ENCODE measurements around the gene KHSRP.

Gene KHSRP

DNA sequence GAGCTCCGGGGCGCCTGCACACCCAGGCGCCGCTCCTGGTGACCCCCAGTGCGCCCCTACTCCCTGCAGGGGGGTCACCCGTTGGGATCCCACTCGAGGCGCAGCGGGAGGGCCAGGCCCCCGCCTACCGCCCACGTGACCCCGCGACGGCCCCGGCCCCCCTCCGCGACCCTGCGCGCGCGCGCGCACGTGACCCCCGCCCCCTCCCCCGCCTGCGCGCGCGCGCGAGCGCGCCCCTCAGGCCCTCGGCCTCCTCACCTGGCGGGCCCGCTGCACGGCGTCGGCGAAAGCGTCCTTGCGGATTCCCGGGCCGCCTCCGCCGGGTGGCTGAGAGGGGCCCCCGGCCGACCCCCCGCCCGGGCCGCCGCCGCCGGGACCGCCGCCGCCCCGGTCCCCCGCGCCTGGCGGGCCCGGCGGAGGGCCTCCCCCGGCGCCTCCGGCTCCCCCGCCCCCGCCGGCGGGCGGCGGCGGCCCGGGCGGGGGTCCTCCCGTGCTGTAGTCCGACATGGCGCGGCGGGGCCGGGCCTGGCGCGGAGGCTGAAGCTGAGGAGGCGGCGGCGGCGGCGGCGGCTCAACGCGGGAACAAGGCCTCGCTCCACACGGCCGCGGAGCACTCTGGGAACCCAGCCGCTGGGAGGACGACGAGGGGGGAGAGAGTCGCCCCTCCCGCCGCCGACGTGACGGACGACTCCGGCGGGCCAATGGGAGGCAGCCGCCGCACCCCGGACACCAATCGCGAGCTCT, at the start of gene KHSRP:
Gene KHSRP, minus strand, starts transcription at position 617 of the 744 bp plus-strand sequence. Its CDS starts 110 bp downstream, at position 507.
- no peak for DNase-seq

DNA sequence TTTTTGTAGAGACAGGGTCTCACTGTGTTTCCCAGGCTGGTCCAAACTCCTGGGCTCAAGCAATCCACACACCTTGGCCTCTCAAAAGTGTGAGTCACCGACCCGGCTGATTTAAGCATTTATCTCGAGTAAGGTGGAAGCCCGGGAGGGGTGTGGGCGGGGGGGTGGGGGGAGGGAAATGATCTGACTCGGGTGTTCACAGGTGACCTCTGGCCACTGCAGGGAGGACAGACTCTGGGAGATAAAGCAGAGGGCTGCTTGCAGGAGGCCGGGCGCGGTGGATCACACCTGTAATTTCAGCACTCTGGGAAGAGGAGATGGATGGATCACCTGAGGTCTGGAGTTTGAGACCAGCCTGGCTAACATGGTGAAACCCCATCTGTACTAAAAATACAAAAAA, 49.0 kb upstream of the KHSRP start:
- no peak for DNase-seq

DNA sequence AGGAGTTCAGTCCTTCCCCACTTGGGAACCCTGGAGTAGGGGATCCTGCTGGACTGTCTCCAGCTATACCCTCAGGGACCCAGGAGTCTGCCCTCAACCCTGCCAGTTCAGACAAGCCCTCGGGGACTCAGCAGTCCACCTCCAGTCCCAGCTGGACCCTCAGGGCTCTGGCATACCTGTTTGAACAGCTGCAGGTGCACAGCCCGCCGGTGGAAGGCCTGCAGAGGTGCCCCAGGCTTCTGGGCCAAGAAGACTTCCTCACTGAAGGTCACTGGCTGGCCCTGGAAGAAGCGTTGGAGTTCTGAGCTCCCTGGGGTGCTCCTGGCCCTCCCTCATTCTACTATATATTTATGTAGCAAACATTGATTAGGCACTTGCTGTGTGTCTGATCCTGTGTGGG, 48.1 kb upstream of the KHSRP start:
- no peak for DNase-seq

DNA sequence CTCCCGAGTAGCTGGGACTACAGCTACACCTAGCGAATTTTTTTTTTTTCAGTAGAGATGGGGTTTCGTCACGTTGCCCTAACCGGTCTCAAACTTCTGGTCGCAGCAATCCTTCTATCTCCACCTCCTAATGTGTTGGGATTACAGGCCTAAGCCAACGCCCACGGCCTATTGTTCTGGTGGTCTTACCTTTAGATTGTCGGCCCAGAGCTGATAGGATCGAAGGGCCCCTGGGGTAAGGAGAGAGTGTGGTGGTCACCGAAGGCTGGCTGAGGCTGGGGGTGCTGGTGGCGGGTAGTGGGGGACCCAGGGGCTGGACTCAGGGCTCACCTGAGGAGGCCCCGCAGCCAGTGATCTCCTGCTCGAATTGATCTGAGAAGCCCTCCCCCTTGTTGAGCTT, 46.5 kb upstream of the KHSRP start:
- DNase-seq = no peak

DNA sequence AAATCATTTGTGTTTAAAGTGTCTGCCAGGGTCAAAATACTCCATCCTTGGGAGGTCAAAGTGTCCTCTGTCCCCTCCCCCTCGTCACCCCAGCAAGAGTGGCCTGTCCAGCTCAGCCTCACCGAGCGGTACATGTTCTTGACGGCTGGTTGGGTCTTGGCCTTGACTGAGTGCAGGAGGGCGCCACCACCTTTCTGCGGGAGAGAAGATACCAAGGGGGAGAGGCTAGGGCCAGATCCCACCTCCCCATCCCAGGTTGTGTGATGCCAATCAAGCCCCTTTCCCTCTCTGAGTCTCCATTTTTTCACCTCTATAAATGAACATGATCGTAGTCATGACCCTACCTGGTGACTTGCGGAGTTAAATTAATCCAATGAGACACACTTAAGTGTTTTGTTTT, 45.6 kb upstream of the KHSRP start:
- no peak for DNase-seq

- no peak for DNase-seq
Observed at GRCh38 chr19:6467384-6467783, 42.8 kb upstream of the KHSRP start.

GRCh38 chr19:6466526-6467248, 42.1 kb upstream of the KHSRP start:
- DNase-seq = no peak

GRCh38 chr19:6465663-6466062, 41.1 kb upstream of the KHSRP start:
- DNase-seq = no peak

- DNase-seq = no peak
Observed at GRCh38 chr19:6465006-6465405, 40.4 kb upstream of the KHSRP start.

DNA sequence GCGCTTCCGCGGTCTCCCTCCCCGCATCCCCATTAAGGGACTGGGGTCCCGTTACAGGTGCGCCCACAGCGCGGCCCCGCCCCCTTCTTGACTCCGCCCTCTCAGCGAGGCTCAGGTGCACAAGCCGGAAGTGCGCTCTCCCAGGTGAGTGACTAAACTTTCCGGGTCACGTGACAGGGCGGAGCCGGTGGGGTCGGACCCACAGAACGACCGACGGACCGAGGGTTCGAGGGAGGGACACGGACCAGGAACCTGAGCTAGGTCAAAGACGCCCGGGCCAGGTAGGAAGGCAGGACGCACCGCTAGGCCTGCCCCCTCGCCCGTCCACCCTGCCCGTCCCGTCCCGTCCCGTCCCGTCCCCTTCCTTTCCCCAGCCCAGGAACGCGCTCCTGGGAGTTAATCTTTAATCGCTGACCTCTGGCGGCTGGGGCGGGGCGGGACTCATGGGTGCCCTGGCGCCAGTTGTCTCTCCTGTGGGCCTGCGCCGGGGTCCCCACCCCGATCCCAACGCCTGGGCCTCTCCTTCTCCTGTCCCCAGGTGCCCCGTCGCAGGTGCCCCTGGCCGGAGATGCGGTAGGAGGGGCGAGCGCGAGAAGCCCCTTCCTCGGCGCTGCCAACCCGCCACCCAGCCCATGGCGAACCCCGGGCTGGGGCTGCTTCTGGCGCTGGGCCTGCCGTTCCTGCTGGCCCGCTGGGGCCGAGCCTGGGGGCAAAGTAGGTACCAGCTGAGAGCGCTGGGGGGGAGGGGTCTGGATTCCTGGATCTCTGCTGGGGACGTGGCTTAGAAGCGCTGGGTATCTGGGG, 39.7 kb upstream of the KHSRP start, which contains the start of gene CRB3:
Gene CRB3, plus strand, starts transcription at position 202 of the 804 bp plus-strand sequence. Its CDS starts 431 bp downstream, at position 633.
- no peak for DNase-seq

GRCh38 chr19:6460099-6460884, 35.7 kb upstream of the KHSRP start:
- no peak for DNase-seq

DNA sequence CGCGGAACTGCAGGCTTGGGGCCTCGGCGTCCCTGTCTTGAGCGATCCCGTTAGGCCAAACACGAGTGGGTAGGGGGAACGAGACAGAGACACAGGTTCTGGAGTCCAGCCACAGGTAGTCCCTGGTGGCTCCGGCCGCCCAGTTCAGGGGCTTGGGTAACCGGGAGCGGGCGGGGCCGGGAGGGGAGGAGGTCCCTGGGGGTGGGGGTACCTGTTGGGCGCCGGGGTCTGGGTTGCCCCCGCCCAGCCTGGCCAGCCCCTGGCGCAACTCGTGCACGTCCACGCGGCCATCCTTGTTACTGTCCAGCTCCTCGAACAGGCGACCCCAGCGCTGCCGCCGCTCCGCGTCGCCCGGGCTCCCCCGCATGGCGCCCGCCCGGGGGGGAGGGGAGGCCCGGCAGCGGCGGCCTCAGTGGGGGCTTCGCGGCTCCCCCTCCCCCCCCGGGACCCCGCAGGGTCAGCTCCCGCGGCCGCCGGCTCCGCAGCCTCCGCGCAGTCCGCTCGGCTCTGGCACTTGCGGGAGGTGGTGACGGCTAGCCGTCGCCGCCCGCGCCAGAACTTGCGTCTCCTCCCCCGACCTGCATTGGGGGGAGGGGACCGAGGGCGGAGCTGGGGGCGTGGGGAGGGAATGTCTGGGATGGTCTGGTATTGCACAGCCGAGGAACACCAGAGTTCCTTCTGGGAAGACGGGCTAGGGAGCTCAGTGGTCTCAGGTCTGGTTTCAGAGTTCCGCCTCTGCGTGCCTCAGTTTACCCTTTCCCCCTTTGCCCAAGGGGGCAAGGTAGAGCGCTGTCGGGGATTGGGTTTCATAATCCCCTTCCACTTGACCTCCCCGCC, 34.9 kb upstream of the KHSRP start, which contains the start of gene SLC25A23:
Gene SLC25A23, minus strand, starts transcription at position 531 of the 837 bp plus-strand sequence. Its CDS starts 164 bp downstream, at position 367.
- no peak for DNase-seq

- no peak for DNase-seq
Observed at GRCh38 chr19:6458695-6459261, 34.2 kb upstream of the KHSRP start.

DNA sequence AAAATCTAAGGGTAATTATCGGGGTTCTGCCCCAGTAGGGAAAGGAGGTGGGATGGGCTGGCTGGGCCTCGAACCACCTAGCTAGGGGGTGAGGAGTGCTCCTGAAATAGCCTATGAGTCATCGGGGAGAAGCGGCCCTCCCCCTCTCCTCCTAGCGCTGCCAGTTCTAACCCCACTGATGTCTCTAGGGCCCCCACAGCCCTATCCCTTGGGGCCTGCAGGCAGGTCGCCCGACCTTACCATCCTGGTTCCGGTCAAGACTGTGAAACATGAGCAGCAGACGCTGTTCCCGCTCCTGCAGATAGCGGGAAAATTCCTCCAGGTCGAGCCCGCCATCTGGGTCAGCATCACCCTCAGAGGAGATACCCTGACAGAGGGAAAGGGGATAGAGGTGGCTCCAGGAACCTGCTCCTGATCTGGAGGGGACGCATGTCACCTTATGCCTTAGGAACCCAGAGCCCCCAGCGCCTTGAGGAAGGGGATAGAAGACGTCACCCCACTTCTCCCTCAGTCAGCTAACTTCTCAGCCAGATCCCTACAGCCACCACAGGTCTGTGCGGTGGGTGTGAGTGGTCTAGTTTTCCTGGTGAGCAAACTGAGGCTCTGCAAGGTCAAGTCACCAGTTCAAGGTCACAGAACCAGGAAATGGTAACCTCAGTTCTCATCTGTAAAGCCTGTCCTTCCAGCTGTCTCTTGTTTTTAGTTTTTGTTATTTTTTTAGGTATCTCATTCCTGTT, 33.5 kb upstream of the KHSRP start:
- DNase-seq = no peak

DNA sequence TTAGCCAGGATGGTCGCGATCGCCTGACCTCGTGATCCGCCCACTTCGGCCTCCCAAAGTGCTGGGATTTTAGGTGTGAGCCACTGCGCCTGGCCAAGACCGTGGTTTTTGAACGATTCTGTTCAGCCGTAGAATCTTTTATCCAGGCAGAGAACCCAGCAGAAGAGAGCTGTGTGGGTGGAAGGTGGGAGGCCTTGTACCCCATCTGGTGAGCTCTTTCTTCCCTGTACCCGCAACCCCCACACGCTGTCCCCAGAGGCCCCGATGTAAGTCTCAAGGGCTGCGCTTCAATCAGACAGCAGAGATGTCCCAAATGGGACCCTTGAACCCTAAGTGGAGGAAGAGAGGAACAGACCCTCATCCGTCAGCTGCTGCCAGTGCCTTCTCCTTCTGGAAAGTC, 31.3 kb upstream of the KHSRP start:
- DNase-seq = no peak

DNA sequence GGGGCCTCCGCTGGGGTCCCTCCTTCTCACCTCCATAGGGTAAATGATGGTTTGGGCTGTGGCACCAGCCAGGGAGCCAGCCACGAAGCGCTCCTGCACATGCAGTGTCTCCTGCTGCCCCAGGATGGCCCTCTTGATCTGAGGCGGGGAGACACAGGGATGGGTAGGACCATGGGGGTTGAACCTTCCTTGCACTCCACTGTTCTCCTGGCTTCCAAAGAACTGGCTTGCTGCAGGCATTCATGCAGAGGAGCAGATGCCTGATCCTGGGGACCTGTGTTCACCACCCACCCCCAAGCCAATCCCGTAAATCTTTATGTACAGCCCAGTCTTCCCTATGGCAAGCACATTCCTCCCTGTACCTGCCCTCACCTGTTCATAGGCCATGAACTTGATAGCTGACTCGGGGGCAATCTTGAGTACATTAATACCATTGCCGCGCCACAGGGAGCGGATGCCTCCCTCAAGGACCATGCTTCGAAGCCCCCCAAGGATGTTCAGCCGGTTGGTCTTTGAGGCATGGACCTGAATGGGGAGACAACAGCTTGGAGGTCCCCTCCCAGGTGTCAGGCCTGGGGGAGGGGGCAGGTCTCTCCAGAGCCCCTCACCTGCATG, 29.4 kb upstream of the KHSRP start:
- DNase-seq = no peak

DNA sequence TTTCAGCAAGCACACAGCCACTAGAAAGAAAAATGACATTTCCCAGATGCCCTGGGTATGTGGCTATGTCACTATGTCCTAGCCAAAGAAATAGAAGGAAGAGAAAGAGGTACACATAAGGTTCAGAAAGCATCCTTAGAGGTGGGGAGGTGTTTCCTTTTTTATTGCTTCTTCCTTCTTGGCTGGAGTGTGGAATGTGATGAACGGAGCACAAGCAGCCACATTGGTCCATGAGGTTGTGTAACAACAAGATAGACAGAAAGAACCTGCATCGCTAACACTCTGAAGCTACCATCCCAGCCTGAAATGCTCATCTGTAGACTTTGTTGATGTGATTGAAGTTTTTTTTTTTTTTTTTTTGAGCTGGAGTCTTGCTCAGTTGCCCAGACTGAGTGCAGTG, 28.3 kb upstream of the KHSRP start:
- DNase-seq = no peak

- DNase-seq = no peak
Observed at GRCh38 chr19:6452223-6452614, 27.6 kb upstream of the KHSRP start.

- no peak for DNase-seq
Observed at GRCh38 chr19:6451583-6452222, 27.1 kb upstream of the KHSRP start.
